ENCODE measurements around the gene TBC1D22A. TPM values are rescaled to one million over a fixed set of nuclear protein-coding genes. Genes with fewer than 3 reads are reported as not detected.

The TBC1D22A gene
- total and polyA plus RNA-seq, 7 experiments from 2014 or later, result 18.6 to 50.1 (median 39.3) TPM

DNA sequence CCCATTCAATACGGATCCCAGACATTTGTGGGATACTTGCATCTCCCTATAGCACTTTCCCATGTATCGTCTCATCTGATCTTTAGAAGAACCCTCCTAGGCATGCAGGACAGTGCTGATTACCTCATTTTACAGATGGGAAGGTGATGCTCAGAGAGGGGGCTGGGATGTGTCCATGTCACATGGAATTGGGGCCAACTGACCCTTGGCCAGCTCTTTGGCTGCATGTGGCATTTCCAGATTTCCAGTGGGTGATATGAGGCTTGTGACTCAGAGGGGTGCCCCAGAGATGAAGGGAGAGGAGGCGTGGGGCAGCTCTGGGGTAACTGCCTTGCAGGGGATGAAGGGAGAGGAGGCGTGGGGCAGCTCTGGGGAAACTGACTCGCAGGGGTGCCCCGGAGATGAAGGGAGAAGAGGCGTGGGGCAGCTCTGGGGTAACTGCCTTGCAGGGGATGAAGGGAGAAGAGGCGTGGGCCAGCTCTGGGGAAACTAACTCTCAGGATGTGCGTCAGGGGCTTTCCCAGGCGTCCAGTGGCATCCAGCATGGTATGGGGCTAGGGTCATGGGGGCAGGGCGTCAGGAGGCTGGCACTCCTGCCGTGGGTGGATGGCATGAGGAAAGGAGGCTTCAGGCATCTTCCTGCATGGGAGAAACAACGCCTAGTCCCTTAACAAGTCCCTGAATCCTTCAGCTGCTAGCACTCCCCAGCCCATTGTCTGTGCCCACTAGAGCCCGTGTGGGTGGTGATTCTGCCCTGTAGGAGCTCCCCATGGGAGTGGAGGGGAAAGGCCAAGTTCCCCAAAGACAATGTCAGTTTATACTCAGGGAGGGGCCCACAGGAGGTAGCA lies 12.5 kb upstream of the TBC1D22A start:
- Mint-ChIP-seq H3K27ac (peak overlapping the region; percentile 87 to 99 (median 96)), H3K4me3 (peak overlapping the region; percentile 63 to 87 (median 81)), H3K36me3 (no peaks in the 10 kb centered on the region), H3K9me3 (peaks cover 0 to 2% (median 0%) of the 10 kb centered on the region in 11 donors), H3K4me1 (peaks cover 27 to 38% (median 28%) of the 10 kb centered on the region in 7 donors), H3K27me3 (peaks cover 0 to 3% (median 0%) of the 10 kb centered on the region in 5 donors)
- peak overlapping the region; percentile 54 for H3K4me3 ChIP-seq (ENCODE audit: low read length)
- H3K27me3 ChIP-seq (ENCODE audit: control insufficient read depth in 2 of 2, insufficient read depth in 2 of 2, low read length in 2 of 2), result no peaks in the 10 kb centered on the region
- peak overlapping the region; percentile 66 for H3K27ac ChIP-seq (ENCODE audit: low read depth, low read length)
- H3K4me1 ChIP-seq (ENCODE audit: control insufficient read depth in 2 of 2, insufficient read depth in 2 of 2, low read length in 2 of 2), result peaks cover 29% of the 10 kb centered on the region in 2 donors
- POLR2A ChIA-PET, result interaction anchor here (0.6 to 15.9 kb wide), 9 partner anchors 10 to 51 kb away, joined by 3 to 255 read pairs (median 5); partner anchors contain the start of genes CERK and TBC1D22A
- intact Hi-C loops (cut with micrococcal nuclease), result loop anchor here in 1 of 2 donors (1.0 kb wide), 2 partner anchors 11 to 12 kb away; partner anchors contain the start of gene TBC1D22A
- DNase-seq (no peak), ATAC-seq (no peak)
- CTCF ChIA-PET, result interaction anchor here (1.5 to 2.6 kb wide), 6 partner anchors 9 to 187 kb away, joined by 3 to 22 read pairs (median 8); partner anchors contain the start of gene TBC1D22A
- no peaks in the 10 kb centered on the region for H3K9me3 ChIP-seq (ENCODE audit: control insufficient read depth in 2 of 3, low read length in 3 of 3)
- no peaks in the 10 kb centered on the region for H3K36me3 ChIP-seq (ENCODE audit: control insufficient read depth in 2 of 3, insufficient read depth in 3 of 3, low read length in 3 of 3)

- peaks cover 29% of the 10 kb centered on the region in 2 donors for H3K4me1 ChIP-seq (ENCODE audit: control insufficient read depth in 2 of 2, insufficient read depth in 2 of 2, low read length in 2 of 2)
These were observed 12.0 kb upstream of the TBC1D22A start for GRCh38 chr22:46750530-46750800.

DNA sequence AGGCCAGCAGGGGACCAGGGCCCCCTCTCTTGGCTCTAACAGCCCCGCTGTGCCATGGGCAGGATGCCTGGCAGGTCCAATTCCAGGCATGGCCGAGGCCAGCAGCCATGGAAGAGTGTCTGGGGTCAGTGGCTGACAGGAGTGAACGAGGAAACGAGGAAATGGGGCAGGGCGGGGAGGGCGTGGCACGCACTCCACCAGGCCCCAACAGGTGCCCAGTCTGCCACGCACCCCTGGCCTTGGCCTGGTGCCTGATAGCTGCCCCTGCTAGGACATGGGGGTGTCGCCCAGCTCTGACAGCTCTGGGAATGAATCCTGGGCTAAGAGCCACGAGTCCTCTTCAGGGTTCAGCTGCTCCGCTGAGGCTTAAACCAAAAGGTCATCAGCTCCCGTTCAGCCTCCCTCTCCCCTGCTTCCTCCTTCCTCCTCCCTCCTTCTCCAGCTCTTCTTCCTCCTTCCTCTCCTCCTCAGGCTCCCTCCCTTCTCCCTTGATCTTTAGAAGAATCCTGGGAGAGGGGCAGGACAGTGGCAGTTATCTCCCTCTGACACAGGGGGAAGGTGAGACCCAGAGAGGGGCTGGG lies 11.5 kb upstream of the TBC1D22A start:
- Histone ChIP-seq H3K27ac (ENCODE audit: low read depth, low read length) (no peak overlapping the region), H3K4me1 (ENCODE audit: control insufficient read depth in 2 of 2, insufficient read depth in 2 of 2, low read length in 2 of 2) (peaks cover 29% of the 10 kb centered on the region in 2 donors)
- peaks cover 0 to 4% (median 0%) of the 10 kb centered on the region in 11 donors for H3K9me3 Mint-ChIP-seq

More at GRCh38 chr22:46750530-46750800, 12.0 kb upstream of the TBC1D22A start:
- no peak for DNase-seq
- H3K27ac Mint-ChIP-seq, result peak overlapping the region in 8 of 9 donors; percentile 46 to 99 (median 96)
- Histone ChIP-seq H3K36me3 (ENCODE audit: control insufficient read depth in 2 of 3, insufficient read depth in 3 of 3, low read length in 3 of 3) (no peaks in the 10 kb centered on the region), H3K9me3 (ENCODE audit: control insufficient read depth in 2 of 3, low read length in 3 of 3) (no peaks in the 10 kb centered on the region), H3K4me3 (ENCODE audit: low read length) (no peak overlapping the region), H3K27ac (ENCODE audit: low read depth, low read length) (no peak overlapping the region), H3K27me3 (ENCODE audit: control insufficient read depth in 2 of 2, insufficient read depth in 2 of 2, low read length in 2 of 2) (no peaks in the 10 kb centered on the region)
- H3K4me3 Mint-ChIP-seq, result peak overlapping the region in 4 of 10 donors; percentile 14 to 85 (median 53)
- intact Hi-C loops (cut with micrococcal nuclease), result no loop called here
- ATAC-seq, result no peak
- peaks cover 0 to 3% (median 0%) of the 10 kb centered on the region in 5 donors for H3K27me3 Mint-ChIP-seq
- H3K4me1 Mint-ChIP-seq, result peaks cover 27 to 38% (median 28%) of the 10 kb centered on the region in 7 donors
- no peaks in the 10 kb centered on the region for H3K36me3 Mint-ChIP-seq
- ChIA-PET POLR2A (interaction anchor here (4.1 to 15.9 kb wide), 3 partner anchors 10 to 16 kb away, joined by 43 to 255 read pairs (median 54); partner anchors contain the start of genes CERK and TBC1D22A), CTCF (interaction anchor here (1.7 to 2.6 kb wide), 3 partner anchors 8 to 187 kb away, joined by 7 to 22 read pairs (median 19); no protein-coding TSS in a partner anchor)
- H3K9me3 Mint-ChIP-seq, result peaks cover 0 to 3% (median 0%) of the 10 kb centered on the region in 11 donors

GRCh38 chr22:46752286-46752987 lies 10.0 kb upstream of the TBC1D22A start:
- intact Hi-C loops (cut with micrococcal nuclease), result no loop called here
- H3K27me3 ChIP-seq (ENCODE audit: control insufficient read depth in 2 of 2, insufficient read depth in 2 of 2, low read length in 2 of 2), result no peaks in the 10 kb centered on the region
- no peaks in the 10 kb centered on the region for H3K36me3 ChIP-seq (ENCODE audit: control insufficient read depth in 2 of 3, insufficient read depth in 3 of 3, low read length in 3 of 3)
- Mint-ChIP-seq H3K4me3 (no peak overlapping the region), H3K27ac (peak overlapping the region in 2 of 9 donors; percentile 38 to 99), H3K36me3 (peaks cover 0 to 6% (median 4%) of the 10 kb centered on the region in 5 donors), H3K9me3 (peaks cover 3 to 14% (median 5%) of the 10 kb centered on the region in 11 donors), H3K4me1 (peaks cover 22 to 48% (median 34%) of the 10 kb centered on the region in 7 donors), H3K27me3 (no peaks in the 10 kb centered on the region)
- no peak overlapping the region for H3K27ac ChIP-seq (ENCODE audit: low read depth, low read length)
- H3K4me1 ChIP-seq (ENCODE audit: control insufficient read depth in 2 of 2, insufficient read depth in 2 of 2, low read length in 2 of 2), result peaks cover 29% of the 10 kb centered on the region in 2 donors
- ATAC-seq, result no peak
- no peak for DNase-seq
- H3K4me3 ChIP-seq (ENCODE audit: low read length), result no peak overlapping the region
- POLR2A ChIA-PET, result interaction anchor here (0.9 to 15.9 kb wide), 2 partner anchors 8 to 13 kb away, joined by 3 to 255 read pairs; partner anchors contain the start of gene TBC1D22A
- peaks cover 0 to 6% (median 0%) of the 10 kb centered on the region in 3 experiments for H3K9me3 ChIP-seq (ENCODE audit: control insufficient read depth in 2 of 3, low read length in 3 of 3)
- CTCF ChIA-PET, result no interaction called here

More for the DNA sequence above, 11.5 kb upstream of the TBC1D22A start:
- Histone ChIP-seq H3K36me3 (ENCODE audit: control insufficient read depth in 2 of 3, insufficient read depth in 3 of 3, low read length in 3 of 3) (no peaks in the 10 kb centered on the region), H3K27me3 (ENCODE audit: control insufficient read depth in 2 of 2, insufficient read depth in 2 of 2, low read length in 2 of 2) (no peaks in the 10 kb centered on the region), H3K9me3 (ENCODE audit: control insufficient read depth in 2 of 3, low read length in 3 of 3) (no peaks in the 10 kb centered on the region), H3K4me3 (ENCODE audit: low read length) (no peak overlapping the region)
- ChIA-PET CTCF (interaction anchor here (2.6 kb wide), 2 partner anchors 8 to 12 kb away, joined by 19 to 22 read pairs; no protein-coding TSS in a partner anchor), POLR2A (interaction anchor here (0.7 to 15.9 kb wide), 4 partner anchors 10 to 23 kb away, joined by 3 to 255 read pairs (median 48); partner anchors contain the start of genes CERK and TBC1D22A)
- ATAC-seq (no peak), DNase-seq (no peak)
- intact Hi-C loops (cut with micrococcal nuclease), result no loop called here
- Mint-ChIP-seq H3K4me3 (peak overlapping the region in 1 of 10 donors; percentile 30), H3K27me3 (peaks cover 0 to 3% (median 0%) of the 10 kb centered on the region in 5 donors), H3K4me1 (peaks cover 27 to 38% (median 28%) of the 10 kb centered on the region in 7 donors), H3K27ac (peak overlapping the region in 8 of 9 donors; percentile 54 to 99 (median 86)), H3K36me3 (no peaks in the 10 kb centered on the region)

GRCh38 chr22:46752988-46753310 lies 9.5 kb upstream of the TBC1D22A start:
- ChIA-PET POLR2A (interaction anchor here (15.9 kb wide), 1 partner anchor 8 kb away, joined by 255 read pairs; the partner anchor contains the start of gene TBC1D22A), CTCF (no interaction called here)
- Mint-ChIP-seq H3K27me3 (no peaks in the 10 kb centered on the region), H3K36me3 (peaks cover 0 to 6% (median 4%) of the 10 kb centered on the region in 5 donors), H3K4me3 (no peak overlapping the region), H3K9me3 (peaks cover 3 to 15% (median 5%) of the 10 kb centered on the region in 11 donors), H3K27ac (no peak overlapping the region), H3K4me1 (peaks cover 22 to 48% (median 34%) of the 10 kb centered on the region in 7 donors)
- DNase-seq (no peak), ATAC-seq (no peak)
- Histone ChIP-seq H3K27me3 (ENCODE audit: control insufficient read depth in 2 of 2, insufficient read depth in 2 of 2, low read length in 2 of 2) (no peaks in the 10 kb centered on the region), H3K4me1 (ENCODE audit: control insufficient read depth in 2 of 2, insufficient read depth in 2 of 2, low read length in 2 of 2) (peaks cover 28 to 29% of the 10 kb centered on the region in 2 donors), H3K9me3 (ENCODE audit: control insufficient read depth in 2 of 3, low read length in 3 of 3) (peaks cover 0 to 6% (median 0%) of the 10 kb centered on the region in 3 experiments), H3K4me3 (ENCODE audit: low read length) (no peak overlapping the region), H3K36me3 (ENCODE audit: control insufficient read depth in 2 of 3, insufficient read depth in 3 of 3, low read length in 3 of 3) (no peaks in the 10 kb centered on the region), H3K27ac (ENCODE audit: low read depth, low read length) (no peak overlapping the region)
- intact Hi-C loops (cut with micrococcal nuclease), result no loop called here

- peaks cover 24 to 26% of the 10 kb centered on the region in 2 donors for H3K4me1 ChIP-seq (ENCODE audit: control insufficient read depth in 2 of 2, insufficient read depth in 2 of 2, low read length in 2 of 2)
- H3K27ac Mint-ChIP-seq, result no peak overlapping the region
- ChIA-PET POLR2A (interaction anchor here (15.9 kb wide), 1 partner anchor 7 kb away, joined by 255 read pairs; the partner anchor contains the start of gene TBC1D22A), CTCF (no interaction called here)
- H3K27me3 ChIP-seq (ENCODE audit: control insufficient read depth in 2 of 2, insufficient read depth in 2 of 2, low read length in 2 of 2), result no peaks in the 10 kb centered on the region
- no peak overlapping the region for H3K4me3 Mint-ChIP-seq
- H3K9me3 ChIP-seq (ENCODE audit: control insufficient read depth in 2 of 3, low read length in 3 of 3), result peaks cover 0 to 6% (median 0%) of the 10 kb centered on the region in 3 experiments
- intact Hi-C loops (cut with micrococcal nuclease), result no loop called here
- DNase-seq (no peak), ATAC-seq (no peak)
- peaks cover 3 to 15% (median 5%) of the 10 kb centered on the region in 11 donors for H3K9me3 Mint-ChIP-seq
- H3K27ac ChIP-seq (ENCODE audit: low read depth, low read length), result no peak overlapping the region
- peaks cover 23 to 50% (median 36%) of the 10 kb centered on the region in 7 donors for H3K4me1 Mint-ChIP-seq
- H3K27me3 Mint-ChIP-seq, result no peaks in the 10 kb centered on the region
- no peaks in the 10 kb centered on the region for H3K36me3 ChIP-seq (ENCODE audit: control insufficient read depth in 2 of 3, insufficient read depth in 3 of 3, low read length in 3 of 3)
- H3K36me3 Mint-ChIP-seq, result peaks cover 0 to 6% (median 4%) of the 10 kb centered on the region in 5 donors
- no peak overlapping the region for H3K4me3 ChIP-seq (ENCODE audit: low read length)
These were observed 9.1 kb upstream of the TBC1D22A start for GRCh38 chr22:46753360-46753759.

Data from naive thymus-derived CD4-positive, alpha-beta T cell (primary cell).